NCI-H226 (cell line): ENCODE data around the gene HS3ST2.
A peak's percentile ranks its signal among the peaks of the same experiment; 100 is the strongest.
"Not testable (repeated sequence)": the region's sequence is repeated elsewhere in the genome, so short reads cannot be mapped to it uniquely, and the experiment has no call there.

Experiments
- DNase-seq: peaks from one replicate; pipeline ENCODE4 v3.0.0-alpha.2; 2015

HS3ST2 gene

GRCh38 chr16:22885951-22886350 lies 72.0 kb downstream of the HS3ST2 start:
- no peak for DNase-seq

GRCh38 chr16:22886927-22887326 lies 73.0 kb downstream of the HS3ST2 start:
- DNase-seq = no peak

- DNase-seq = no peak
These were observed 73.5 kb downstream of the HS3ST2 start for GRCh38 chr16:22887445-22887844.

GRCh38 chr16:22888791-22889190 lies 74.8 kb downstream of the HS3ST2 start:
- no peak for DNase-seq

GRCh38 chr16:22890976-22891375 lies 77.0 kb downstream of the HS3ST2 start:
- no peak for DNase-seq

GRCh38 chr16:22897184-22897583 lies 83.2 kb downstream of the HS3ST2 start:
- no peak for DNase-seq

- no peak for DNase-seq
These were observed 84.2 kb downstream of the HS3ST2 start for GRCh38 chr16:22898131-22898530.

GRCh38 chr16:22898874-22899348 lies 84.9 kb downstream of the HS3ST2 start:
- DNase-seq = peak; percentile 10

GRCh38 chr16:22899567-22899966 lies 85.6 kb downstream of the HS3ST2 start:
- DNase-seq = not testable (repeated sequence)

- no peak for DNase-seq
These were observed 86.9 kb downstream of the HS3ST2 start for GRCh38 chr16:22900863-22901262.

- no peak for DNase-seq
These were observed 87.6 kb downstream of the HS3ST2 start for GRCh38 chr16:22901563-22901962.

GRCh38 chr16:22903716-22904115 lies 89.8 kb downstream of the HS3ST2 start:
- no peak for DNase-seq

GRCh38 chr16:22912654-22913053 lies 98.7 kb downstream of the HS3ST2 start:
- no peak for DNase-seq

GRCh38 chr16:22915003-22915402 lies 101.0 kb downstream of the HS3ST2 start:
- no peak for DNase-seq

- no peak for DNase-seq
These were observed 109.5 kb downstream of the HS3ST2 start for GRCh38 chr16:22923491-22923890.

- no peak for DNase-seq
These were observed 110.5 kb downstream of the HS3ST2 start for GRCh38 chr16:22924492-22924891.

GRCh38 chr16:22926105-22926751 lies 112.3 kb downstream of the HS3ST2 start:
- no peak for DNase-seq

GRCh38 chr16:22927306-22927705 lies 113.3 kb downstream of the HS3ST2 start:
- DNase-seq = no peak

- no peak for DNase-seq
These were observed 115.0 kb downstream of the HS3ST2 start for GRCh38 chr16:22928882-22929435.

GRCh38 chr16:22929461-22929860 lies 115.5 kb downstream of the HS3ST2 start:
- no peak for DNase-seq

- DNase-seq = no peak
These were observed 118.2 kb downstream of the HS3ST2 start for GRCh38 chr16:22932032-22932771.

GRCh38 chr16:22933173-22933572 lies 119.2 kb downstream of the HS3ST2 start:
- no peak for DNase-seq

- no peak for DNase-seq
These were observed 120.8 kb downstream of the HS3ST2 start for GRCh38 chr16:22934786-22935185.

- DNase-seq = no peak
These were observed 123.2 kb downstream of the HS3ST2 start for GRCh38 chr16:22937169-22937568.
